HG03196 (cell line): ENCODE results near the gene PTTG1IP.
"Not testable (repeated sequence)": the region's sequence is repeated elsewhere in the genome, so short reads cannot be mapped to it uniquely, and the experiment has no call there.

Source experiments
- ATAC-seq: cut with Tn5 transposase; IDR thresholded peaks from one replicate; pipeline ENCODE4 v1.9.1; 2021; ENCODE audit not compliant: unreplicated experiment

Gene PTTG1IP

GRCh38 chr21:44834231-44834950 lies 39.1 kb downstream of the PTTG1IP start:
- no peak for ATAC-seq

GRCh38 chr21:44833663-44834062 lies 39.8 kb downstream of the PTTG1IP start:
- ATAC-seq, result no peak

- ATAC-seq, result not testable (repeated sequence)
These were observed 40.8 kb downstream of the PTTG1IP start for GRCh38 chr21:44832516-44833255.

- ATAC-seq, result no peak
These were observed 42.1 kb downstream of the PTTG1IP start for GRCh38 chr21:44831227-44831860.

GRCh38 chr21:44829507-44830092 lies 43.9 kb downstream of the PTTG1IP start:
- ATAC-seq, result no peak

- no peak for ATAC-seq
These were observed 45.0 kb downstream of the PTTG1IP start for GRCh38 chr21:44828362-44829056.

GRCh38 chr21:44823179-44823660 lies 50.3 kb downstream of the PTTG1IP start:
- no peak for ATAC-seq

GRCh38 chr21:44822484-44823178 lies 50.9 kb downstream of the PTTG1IP start:
- no peak for ATAC-seq

- ATAC-seq, result no peak
These were observed 52.6 kb downstream of the PTTG1IP start for GRCh38 chr21:44820851-44821250.

GRCh38 chr21:44819283-44820243 lies 53.9 kb downstream of the PTTG1IP start:
- no peak for ATAC-seq

- no peak for ATAC-seq
These were observed 54.9 kb downstream of the PTTG1IP start for GRCh38 chr21:44818640-44819011.

GRCh38 chr21:44817914-44818639 lies 55.4 kb downstream of the PTTG1IP start, which contains the start of gene SUMO3:
Gene SUMO3 (minus strand): TSS chr21:44818062. CDS start chr21:44817968, 94 bp downstream.
- ATAC-seq, result peak; percentile 61

GRCh38 chr21:44817506-44817880 lies 56.0 kb downstream of the PTTG1IP start:
- ATAC-seq, result peak; percentile 61

- peak; percentile 25 for ATAC-seq
These were observed 56.6 kb downstream of the PTTG1IP start for GRCh38 chr21:44816761-44817505.

GRCh38 chr21:44815852-44816628 lies 57.5 kb downstream of the PTTG1IP start:
- ATAC-seq, result no peak

GRCh38 chr21:44815225-44815624 lies 58.3 kb downstream of the PTTG1IP start:
- no peak for ATAC-seq

GRCh38 chr21:44814498-44815023 lies 58.9 kb downstream of the PTTG1IP start:
- no peak for ATAC-seq
